MM.1S (cell line): ENCODE data around the gene FYCO1.

Experiments used
- DNase-seq: peaks from one replicate; pipeline ENCODE4 v3.0.0-alpha.2; 2015
- H2AFZ ChIP-seq: fragments of 300-600 bp; sonication (generic); 2 replicates; pipeline ENCODE4 v1.6.0; 2016; ENCODE audit warnings: antibody characterized with exemption, low read length
- H3F3A ChIP-seq: fragments of 300-600 bp; sonication (generic); 2 replicates; pipeline ENCODE4 v1.6.1; 2016; ENCODE audit warnings: mild to moderate bottlenecking, antibody characterized with exemption, low read length, moderate library complexity, mixed read lengths; ENCODE audit not compliant: insufficient read depth
- H3K27ac ChIP-seq: fragments of 300-600 bp; sonication (generic); 2 replicates; pipeline ENCODE4 v1.5.1; 2016; ENCODE audit warnings: mild to moderate bottlenecking, low read length
- H3K27me3 ChIP-seq: fragments of 300-600 bp; sonication (generic); replicated peaks from 2 replicates; pipeline ENCODE4 v1.6.0; 2016; ENCODE audit warnings: low read length; ENCODE audit not compliant: insufficient read depth
- H3K36me3 ChIP-seq: fragments of 300-600 bp; sonication (generic); replicated peaks from 2 replicates; pipeline ENCODE4 v1.6.1; 2016; ENCODE audit warnings: mild to moderate bottlenecking, low read length, mixed read lengths; ENCODE audit not compliant: insufficient read depth
- H3K4me1 ChIP-seq: fragments of 300-600 bp; sonication (generic); 2 replicates; pipeline ENCODE4 v1.6.1; 2016; ENCODE audit warnings: low read length, mixed read lengths
- H3K4me2 ChIP-seq: fragments of 300-600 bp; sonication (generic); 2 replicates; pipeline ENCODE4 v1.6.0; 2016; ENCODE audit warnings: low read depth, low read length
- H3K4me3 ChIP-seq: fragments of 300-600 bp; sonication (generic); 2 replicates; pipeline ENCODE4 v1.5.1; 2016; ENCODE audit warnings: low read length, mixed read lengths
- H3K79me2 ChIP-seq: fragments of 300-600 bp; sonication (generic); 2 replicates; pipeline ENCODE4 v1.6.1; 2016; ENCODE audit warnings: mixed run types, low read length, mixed read lengths
- H3K9ac ChIP-seq: fragments of 300-600 bp; sonication (generic); 2 replicates; pipeline ENCODE4 v1.6.1; 2016; ENCODE audit warnings: low read length, mixed read lengths
- H3K9me2 ChIP-seq: fragments of 300-600 bp; sonication (generic); replicated peaks from 2 replicates; pipeline ENCODE4 v1.6.1; 2016; ENCODE audit warnings: mild to moderate bottlenecking, low read length, mixed read lengths; ENCODE audit not compliant: insufficient read depth
- H3K9me3 ChIP-seq: fragments of 300-600 bp; sonication (generic); replicated peaks from 2 replicates; pipeline ENCODE4 v1.6.1; 2016; ENCODE audit warnings: mild to moderate bottlenecking, low read length, mixed read lengths; ENCODE audit not compliant: insufficient read depth
- H4K20me1 ChIP-seq: fragments of 300-600 bp; sonication (generic); 2 replicates; pipeline ENCODE4 v1.6.1; 2016; ENCODE audit warnings: mild to moderate bottlenecking, low read length, moderate library complexity, mixed read lengths; ENCODE audit not compliant: insufficient read depth
- CTCF ChIP-seq: fragments of 300-600 bp; sonication (generic); IDR thresholded peaks from 2 replicates; pipeline ENCODE4 v1.5.1; 2016; ENCODE audit warnings: antibody characterized with exemption, low read length, mixed read lengths
- EZH2 ChIP-seq: fragments of 300-600 bp; sonication (generic); optimal IDR thresholded peaks from 2 replicates; pipeline ENCODE3; 2017; ENCODE audit warnings: low read depth, mild to moderate bottlenecking, antibody characterized with exemption, low read length, mixed read lengths
- EZH2phosphoT487 ChIP-seq: fragments of 300-600 bp; sonication (generic); IDR thresholded peaks from 2 replicates; pipeline ENCODE4 v1.6.1; 2018; ENCODE audit warnings: antibody characterized with exemption, low read length

FYCO1 gene

GRCh38 chr3:45890405-45890804, 105.2 kb downstream of the FYCO1 start:
- H3K9me2 ChIP-seq: no peaks in the 10 kb centered on the region
- H3F3A ChIP-seq: peaks cover 3% of the 10 kb centered on the region; the same call in 1 of the 2 replicates
- H3K36me3 ChIP-seq: no peaks in the 10 kb centered on the region
- no peak overlapping the region for H3K4me2 ChIP-seq
- TF ChIP-seq EZH2phosphoT487: no peak
- no peak for TF ChIP-seq EZH2
- TF ChIP-seq CTCF: no peak
- H4K20me1 ChIP-seq: no peaks in the 10 kb centered on the region
- H3K4me1 ChIP-seq: peaks cover 10% of the 10 kb centered on the region; the same call in 1 of the 2 replicates
- DNase-seq: no peak
- H2AFZ ChIP-seq: no peak overlapping the region
- no peak overlapping the region for H3K9ac ChIP-seq
- no peak overlapping the region for H3K27ac ChIP-seq
- H3K79me2 ChIP-seq: no peaks in the 10 kb centered on the region
- H3K27me3 ChIP-seq: no peaks in the 10 kb centered on the region
- H3K9me3 ChIP-seq: no peaks in the 10 kb centered on the region
- H3K4me3 ChIP-seq: no peak overlapping the region

GRCh38 chr3:45889337-45889736, 106.3 kb downstream of the FYCO1 start:
- Histone ChIP-seq H3F3A (peaks cover 3% of the 10 kb centered on the region; the same call in 1 of the 2 replicates), H3K4me1 (peaks cover 10% of the 10 kb centered on the region; the same call in 1 of the 2 replicates), H2AFZ (no peak overlapping the region), H3K27me3 (no peaks in the 10 kb centered on the region), H3K9me3 (no peaks in the 10 kb centered on the region), H3K79me2 (no peaks in the 10 kb centered on the region), H3K27ac (peak overlapping the region; percentile 35; the same call in 1 of the 2 replicates), H3K9ac (no peak overlapping the region), H3K4me3 (no peak overlapping the region), H3K4me2 (peak overlapping the region; percentile 10; the same call in 1 of the 2 replicates), H3K9me2 (no peaks in the 10 kb centered on the region), H3K36me3 (no peaks in the 10 kb centered on the region), H4K20me1 (no peaks in the 10 kb centered on the region)
- TF ChIP-seq EZH2phosphoT487 (no peak), EZH2 (no peak), CTCF (no peak)
- peak; percentile 61 for DNase-seq

- no peak overlapping the region for H3K4me3 ChIP-seq
- peaks cover 10% of the 10 kb centered on the region; the same call in 1 of the 2 replicates for H3K4me1 ChIP-seq
- H3K27me3 ChIP-seq: no peaks in the 10 kb centered on the region
- H3F3A ChIP-seq: peaks cover 3% of the 10 kb centered on the region; the same call in 1 of the 2 replicates
- no peaks in the 10 kb centered on the region for H3K79me2 ChIP-seq
- H4K20me1 ChIP-seq: no peaks in the 10 kb centered on the region
- H3K27ac ChIP-seq: 0 out of 2 replicates have a peak overlapping the region, but pooled peaks have one; percentile 2
- DNase-seq: no peak
- no peak overlapping the region for H3K9ac ChIP-seq
- TF ChIP-seq CTCF (no peak), EZH2phosphoT487 (no peak), EZH2 (no peak)
- H3K9me3 ChIP-seq: no peaks in the 10 kb centered on the region
- H2AFZ ChIP-seq: no peak overlapping the region
- no peak overlapping the region for H3K4me2 ChIP-seq
- H3K9me2 ChIP-seq: no peaks in the 10 kb centered on the region
- H3K36me3 ChIP-seq: no peaks in the 10 kb centered on the region
These were observed 107.7 kb downstream of the FYCO1 start for GRCh38 chr3:45887759-45888511.
